H54 (cell line): ENCODE measurements around the gene MTARC1.

Experiments used
- DNase-seq: peaks from one replicate; pipeline ENCODE4 v3.0.0; 2011; ENCODE audit warnings: low spot score, mixed read lengths; ENCODE audit not compliant: insufficient read length
- FAIRE-seq: peaks from 3 replicates; lab custom pipeline; 2011; peaks lifted over from hg19 to GRCh38; lab: Jason Lieb, UNC
- POLR2A ChIP-seq: IDR thresholded peaks from 2 replicates; pipeline ENCODE4 v1.6.1; 2011; ENCODE audit warnings: low read depth, mild to moderate bottlenecking, low read length

Gene MTARC1

DNA sequence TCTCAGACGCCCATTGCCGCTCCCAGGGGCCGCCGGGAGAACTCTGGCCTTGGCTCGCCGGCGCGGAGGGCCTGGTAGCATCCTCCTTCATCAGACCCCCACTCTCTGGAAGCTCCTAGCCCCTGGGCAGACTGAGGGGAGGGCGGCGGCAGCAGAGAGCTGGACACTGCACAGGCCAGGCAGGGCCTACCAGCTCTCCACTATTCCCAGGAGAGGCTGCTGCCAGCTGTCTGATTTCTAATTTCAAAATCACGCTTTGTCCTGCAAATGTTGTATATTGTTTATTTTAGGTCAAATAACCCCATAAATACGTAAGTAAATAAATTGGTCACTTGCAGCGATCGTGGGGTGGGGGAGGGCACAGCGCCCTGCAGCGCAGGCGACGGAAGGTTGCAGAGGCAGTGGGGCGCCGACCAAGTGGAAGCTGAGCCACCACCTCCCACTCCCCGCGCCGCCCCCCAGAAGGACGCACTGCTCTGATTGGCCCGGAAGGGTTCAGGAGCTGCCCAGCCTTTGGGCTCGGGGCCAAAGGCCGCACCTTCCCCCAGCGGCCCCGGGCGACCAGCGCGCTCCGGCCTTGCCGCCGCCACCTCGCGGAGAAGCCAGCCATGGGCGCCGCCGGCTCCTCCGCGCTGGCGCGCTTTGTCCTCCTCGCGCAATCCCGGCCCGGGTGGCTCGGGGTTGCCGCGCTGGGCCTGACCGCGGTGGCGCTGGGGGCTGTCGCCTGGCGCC, at the start of gene MTARC1:
Gene MTARC1, plus strand, starts transcription at position 577 of the 732 bp plus-strand sequence. Its CDS starts 32 bp downstream, at position 609.
- DNase-seq (peak; percentile 26), FAIRE-seq (no peak)
- TF ChIP-seq POLR2A = no peak

DNA sequence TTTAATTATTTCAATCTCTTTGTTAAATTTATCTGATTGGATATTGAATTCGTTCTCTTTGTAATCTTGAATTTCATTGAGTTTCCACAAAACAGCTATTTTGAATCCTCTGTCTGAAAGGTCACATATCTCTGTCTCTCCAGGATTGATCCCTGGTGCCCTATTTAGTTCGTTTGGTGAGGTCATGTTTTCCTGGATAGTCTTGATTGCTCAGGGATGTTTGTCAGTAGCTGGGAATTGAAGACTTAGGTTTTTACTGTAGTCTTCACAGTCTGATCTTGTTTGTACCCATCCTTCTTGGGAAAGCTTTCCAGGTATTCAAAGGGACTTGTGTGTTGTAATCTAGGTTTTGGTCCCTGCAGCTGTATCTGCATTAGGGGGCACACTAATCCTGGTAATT, 45.4 kb upstream of the MTARC1 start:
- DNase-seq (no peak), FAIRE-seq (no peak)
- TF ChIP-seq POLR2A = no peak

DNA sequence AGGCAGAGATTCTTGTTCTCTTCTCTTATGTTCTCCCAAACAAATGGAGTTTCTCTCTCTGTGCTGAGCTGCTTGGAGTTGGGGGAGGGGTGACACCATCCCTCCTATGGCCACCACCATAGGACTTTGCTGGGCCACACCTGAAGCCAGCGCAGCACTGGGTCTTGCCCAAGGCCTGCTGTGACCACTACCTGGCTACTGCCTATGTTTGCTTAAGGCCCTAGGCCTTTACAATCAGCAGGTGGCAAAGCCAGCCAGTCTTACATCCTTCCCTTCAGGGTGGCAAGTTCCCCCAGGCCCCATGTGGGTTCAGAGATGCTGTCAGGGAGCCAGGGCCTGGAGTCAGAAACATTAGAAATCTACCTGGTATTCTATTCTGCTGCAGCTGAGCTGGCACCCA, 44.9 kb upstream of the MTARC1 start:
- DNase-seq (no peak), FAIRE-seq (no peak)
- no peak for TF ChIP-seq POLR2A

DNA sequence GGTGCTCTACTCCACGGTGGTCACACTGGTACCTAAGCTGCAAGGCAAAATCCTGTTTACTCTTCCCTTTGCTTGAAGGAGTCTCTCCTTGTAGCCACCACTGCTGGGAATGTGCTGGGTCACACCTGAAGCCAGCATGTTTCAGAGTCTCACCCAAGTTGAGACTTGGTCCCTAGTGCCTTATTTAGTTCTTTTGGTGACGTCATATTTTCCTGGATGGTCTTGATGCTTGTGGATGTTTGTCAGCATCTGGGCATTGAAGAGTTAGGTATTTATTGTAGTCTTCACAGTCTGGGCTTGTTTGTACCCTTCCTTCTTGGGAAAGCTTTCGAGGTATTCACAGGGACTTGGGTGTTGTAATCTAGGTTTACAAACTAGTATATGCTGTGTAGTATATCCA, 44.2 kb upstream of the MTARC1 start:
- TF ChIP-seq POLR2A = no peak
- FAIRE-seq = no peak
- no peak for DNase-seq

DNA sequence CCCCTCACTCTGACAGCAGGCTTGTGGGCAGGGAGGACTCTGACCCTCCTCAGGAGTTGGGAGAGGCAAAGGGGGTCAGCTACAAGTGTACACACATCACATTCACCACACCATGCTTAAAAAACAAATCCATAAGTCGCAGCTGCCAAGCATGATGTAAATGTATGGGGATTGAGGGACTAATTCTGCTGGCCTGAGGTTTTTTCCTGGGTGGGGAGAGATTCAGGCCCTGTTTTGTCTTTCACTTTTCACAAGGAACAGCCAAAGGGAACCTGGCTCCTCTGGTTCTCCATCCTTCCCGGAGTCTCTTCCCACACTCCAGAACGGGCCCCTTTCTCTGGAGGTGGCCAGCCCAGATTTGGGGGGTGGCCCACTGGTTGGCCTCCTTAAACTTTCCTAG, 39.9 kb upstream of the MTARC1 start:
- FAIRE-seq = no peak
- no peak for DNase-seq
- no peak for TF ChIP-seq POLR2A

DNA sequence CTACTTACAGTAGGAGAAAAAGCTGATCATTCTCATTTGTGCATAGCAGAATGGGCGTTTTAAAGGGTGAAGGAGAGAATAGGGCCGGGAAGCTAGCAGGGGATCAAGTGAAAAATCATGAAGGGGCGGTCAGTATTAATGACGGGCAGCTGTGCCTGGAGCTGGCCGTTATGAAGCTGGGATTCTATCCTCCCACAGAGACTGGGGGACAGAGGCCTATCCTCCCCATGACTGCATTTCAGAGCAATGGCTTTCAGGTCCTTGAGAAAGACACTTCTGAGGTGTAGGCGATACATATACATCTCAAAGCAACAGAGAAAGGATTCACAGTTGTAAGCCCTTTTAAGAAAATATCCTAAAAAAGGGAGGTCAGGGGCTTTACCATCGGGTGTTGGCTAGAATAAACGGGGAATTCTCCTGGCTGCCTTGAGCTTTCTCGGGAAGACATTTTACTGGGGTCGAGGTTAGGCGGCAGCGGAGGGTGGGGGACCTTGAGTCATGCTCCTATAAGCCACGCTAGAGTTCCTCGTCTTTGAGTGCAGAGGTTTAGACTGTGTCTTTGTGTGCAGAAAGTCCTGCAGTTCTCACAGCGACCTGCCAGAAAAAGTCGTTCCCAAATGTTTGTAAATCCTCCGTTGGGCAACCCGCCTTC, 39.1 kb upstream of the MTARC1 start:
- DNase-seq (no peak), FAIRE-seq (no peak)
- no peak for TF ChIP-seq POLR2A

DNA sequence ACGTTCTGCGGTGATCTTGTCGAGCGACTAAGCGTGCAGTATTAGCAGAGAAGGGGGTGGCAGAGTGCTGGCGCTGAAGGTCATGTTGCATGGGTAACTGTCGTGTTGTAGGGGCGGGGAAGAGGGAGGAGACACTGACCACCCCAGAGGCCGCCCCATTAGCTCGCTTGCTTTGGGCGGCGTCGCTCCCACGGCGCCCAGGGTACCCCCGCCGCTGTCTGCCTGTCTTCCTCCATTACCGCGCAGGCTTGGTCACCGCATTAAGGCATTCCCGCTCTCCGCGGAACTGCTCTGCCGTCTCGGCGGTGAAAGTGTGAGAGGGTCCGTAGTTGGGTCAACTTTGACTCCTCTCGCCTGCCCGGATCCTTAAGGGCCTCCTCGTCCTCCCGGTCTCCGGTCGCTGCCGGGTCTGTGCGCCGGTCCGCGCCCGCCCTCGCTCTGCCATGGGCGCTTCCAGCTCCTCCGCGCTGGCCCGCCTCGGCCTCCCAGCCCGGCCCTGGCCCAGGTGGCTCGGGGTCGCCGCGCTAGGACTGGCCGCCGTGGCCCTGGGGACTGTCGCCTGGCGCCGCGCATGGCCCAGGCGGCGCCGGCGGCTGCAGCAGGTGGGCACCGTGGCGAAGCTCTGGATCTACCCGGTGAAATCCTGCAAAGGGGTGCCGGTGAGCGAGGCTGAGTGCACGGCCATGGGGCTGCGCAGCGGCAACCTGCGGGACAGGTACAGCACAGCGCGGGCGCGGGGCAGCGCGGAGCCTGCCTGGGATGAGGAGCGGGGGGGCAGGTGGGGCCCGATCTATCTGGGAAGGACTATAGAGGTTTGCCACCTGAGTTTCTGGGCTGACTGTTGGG, 38.4 kb upstream of the MTARC1 start, which contains the start of gene MTARC2:
Gene MTARC2, plus strand, starts transcription at position 234 of the 846 bp plus-strand sequence. Its CDS starts 210 bp downstream, at position 444.
- TF ChIP-seq POLR2A = peak; percentile 86
- FAIRE-seq (no peak), DNase-seq (peak; percentile 60)

DNA sequence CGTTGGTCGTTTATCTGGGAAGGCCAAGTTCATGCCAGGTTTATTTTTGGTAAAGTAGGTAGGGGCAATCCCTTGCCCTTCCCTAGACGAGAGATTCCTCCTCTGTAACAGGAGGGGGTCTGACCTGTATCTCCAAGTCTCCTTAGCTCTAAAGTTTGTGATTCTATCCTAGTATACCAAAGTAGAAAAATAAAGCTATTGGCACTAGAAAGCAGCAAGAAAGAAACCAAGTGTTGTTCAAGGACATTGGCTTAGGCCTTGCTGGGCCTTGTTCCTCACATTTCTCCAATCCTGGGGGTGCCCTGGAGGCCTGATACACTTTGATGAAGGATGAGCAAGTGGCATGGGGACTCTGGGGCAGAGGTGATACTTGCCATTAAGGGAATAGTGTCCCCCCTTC, 37.8 kb upstream of the MTARC1 start:
- TF ChIP-seq POLR2A = no peak
- no peak for FAIRE-seq
- DNase-seq = no peak

DNA sequence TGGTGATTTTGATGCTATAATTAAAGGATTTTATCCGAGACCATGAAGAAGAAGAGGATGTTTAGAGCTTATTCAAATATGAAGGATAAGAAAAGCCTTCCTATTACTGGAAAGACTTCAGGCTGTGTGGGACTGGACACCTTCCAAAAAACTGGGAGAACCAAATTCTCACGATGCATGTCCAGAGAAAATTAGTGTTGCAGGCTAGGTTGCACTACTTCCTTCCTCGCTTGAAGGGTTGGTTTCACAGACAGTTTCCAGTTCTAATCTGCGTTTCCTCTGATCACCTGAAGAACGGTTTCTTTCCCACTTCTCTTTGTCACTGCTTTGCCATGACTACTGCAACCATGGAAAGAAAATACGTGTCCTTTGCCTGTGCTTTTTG, 36.6 kb upstream of the MTARC1 start:
- no peak for FAIRE-seq
- no peak for TF ChIP-seq POLR2A
- DNase-seq = no peak

DNA sequence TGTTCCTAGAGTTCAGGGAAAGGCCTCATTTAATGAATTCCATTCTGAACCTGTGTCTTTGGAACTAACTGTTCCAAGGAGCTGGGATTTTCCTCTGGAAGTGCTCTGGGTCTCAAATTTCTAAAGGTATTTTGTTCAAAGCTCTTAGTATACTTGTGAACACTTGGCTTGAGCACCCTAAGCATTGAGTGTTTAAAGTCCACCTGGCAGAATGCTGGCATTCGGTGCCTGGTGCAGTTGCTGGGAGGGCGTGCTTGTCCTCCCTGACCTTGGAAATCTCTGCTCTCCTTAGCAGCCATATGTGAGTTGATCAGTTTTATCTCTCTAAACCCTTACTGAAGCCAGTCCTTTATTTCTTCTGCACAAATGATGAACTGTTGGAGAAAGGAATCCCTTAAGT, 35.6 kb upstream of the MTARC1 start:
- FAIRE-seq (no peak), DNase-seq (no peak)

DNA sequence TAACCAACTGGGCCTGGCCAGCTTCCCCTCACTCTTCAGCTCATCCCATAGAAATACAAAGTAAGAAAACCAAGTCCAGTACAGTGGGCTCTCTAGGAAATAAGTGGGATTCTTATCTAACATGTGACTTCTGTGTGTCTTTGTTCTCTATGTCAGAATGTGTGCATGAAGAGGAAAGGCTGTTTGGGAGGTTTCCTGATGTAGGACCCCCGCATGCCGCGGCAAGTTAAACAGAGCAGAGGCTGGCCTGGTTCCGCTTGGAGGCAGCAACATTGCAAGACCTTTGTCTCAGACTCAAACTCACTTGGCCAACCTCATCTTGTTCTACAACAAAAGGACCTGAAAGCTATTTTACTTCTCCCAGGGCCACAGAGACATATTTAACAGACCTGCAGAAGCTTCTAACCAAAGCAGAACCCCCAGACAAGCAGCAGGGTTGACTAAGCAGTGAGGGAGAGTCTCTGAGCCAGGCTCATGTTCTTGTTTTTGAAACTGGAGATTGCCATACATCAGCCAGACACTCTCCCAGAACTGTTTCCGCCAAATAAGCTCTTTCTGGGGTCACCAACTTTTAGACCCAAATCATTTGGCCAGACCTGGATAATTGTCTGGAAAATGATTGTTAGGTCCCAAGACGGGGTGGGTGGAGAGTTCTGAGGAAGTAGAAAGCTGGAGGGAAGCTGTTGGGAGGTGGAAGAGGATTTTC, 32.3 kb upstream of the MTARC1 start:
- no peak for TF ChIP-seq POLR2A
- FAIRE-seq = no peak
- no peak for DNase-seq

More for the DNA sequence above, 35.6 kb upstream of the MTARC1 start:
- no peak for TF ChIP-seq POLR2A

DNA sequence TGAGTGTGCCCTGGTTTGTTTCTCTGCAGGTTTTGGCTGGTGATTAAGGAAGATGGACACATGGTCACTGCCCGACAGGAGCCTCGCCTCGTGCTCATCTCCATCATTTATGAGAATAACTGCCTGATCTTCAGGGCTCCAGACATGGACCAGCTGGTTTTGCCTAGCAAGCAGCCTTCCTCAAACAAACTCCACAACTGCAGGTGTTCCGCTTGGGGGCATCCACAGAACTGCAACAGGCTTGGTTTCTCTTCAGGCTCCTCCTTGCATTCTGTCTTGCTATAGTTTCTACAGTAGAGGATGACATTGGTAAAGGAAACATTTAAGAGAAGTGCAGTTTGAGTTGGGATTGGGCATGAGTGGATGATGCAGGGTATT, 31.8 kb upstream of the MTARC1 start:
- no peak for DNase-seq
- no peak for TF ChIP-seq POLR2A
- no peak for FAIRE-seq

DNA sequence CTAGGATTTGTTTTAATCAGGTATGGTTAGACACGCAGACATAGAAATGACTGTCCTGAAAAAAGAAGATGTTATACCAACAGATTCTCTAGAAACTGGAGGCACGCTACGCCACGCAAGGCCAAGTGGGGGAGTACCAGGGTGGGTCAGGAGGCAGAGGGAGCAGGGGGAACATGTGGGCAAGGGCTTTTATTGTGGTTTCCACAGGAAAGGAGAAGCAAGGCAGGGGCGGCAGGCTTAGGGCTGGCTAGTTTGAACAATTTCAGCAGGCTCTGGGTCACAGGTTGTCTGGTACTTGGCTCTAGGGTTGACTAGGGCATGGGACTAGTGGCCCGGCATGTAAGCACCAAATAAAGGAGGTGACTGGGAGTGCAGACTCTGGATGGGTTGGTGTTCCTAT, 31.4 kb upstream of the MTARC1 start:
- TF ChIP-seq POLR2A = no peak
- DNase-seq = no peak

More for the DNA sequence above, 31.4 kb upstream of the MTARC1 start:
- FAIRE-seq = no peak
